Measurements from ENCODE around the gene CADPS2.

The CADPS2 gene

GRCh38 chr7:122394512-122394911, 491.7 kb downstream of the CADPS2 start:
- Mint-ChIP-seq H3K27me3 (ENCODE audit: low read depth) (no peaks in the 10 kb centered on the region), H3K4me1 (no peaks in the 10 kb centered on the region), H3K4me3 (no peak overlapping the region), H3K9me3 (no peaks in the 10 kb centered on the region), H3K27ac (no peak overlapping the region), H3K36me3 (ENCODE audit: low read depth) (no peaks in the 10 kb centered on the region)
- TF ChIP-seq CTCF (IDR thresholded peaks at IDR 0.05; ENCODE audit: unreplicated experiment in 3 of 3): no peak

GRCh38 chr7:122384528-122384927, 501.7 kb downstream of the CADPS2 start:
- no peaks in the 10 kb centered on the region for H3K27me3 Mint-ChIP-seq (ENCODE audit: low read depth)
- H3K9me3 Mint-ChIP-seq: no peaks in the 10 kb centered on the region
- peaks cover 5% of the 10 kb centered on the region for H3K4me1 Mint-ChIP-seq
- H3K36me3 Mint-ChIP-seq (ENCODE audit: low read depth): no peaks in the 10 kb centered on the region
- no peak overlapping the region for H3K4me3 Mint-ChIP-seq
- no peak overlapping the region for H3K27ac Mint-ChIP-seq
- no peak for TF ChIP-seq CTCF (IDR thresholded peaks at IDR 0.05; ENCODE audit: unreplicated experiment in 3 of 3)

GRCh38 chr7:122383934-122384333, 502.3 kb downstream of the CADPS2 start:
- no peaks in the 10 kb centered on the region for H3K36me3 Mint-ChIP-seq (ENCODE audit: low read depth)
- H3K27ac Mint-ChIP-seq: no peak overlapping the region
- H3K4me1 Mint-ChIP-seq: peaks cover 5% of the 10 kb centered on the region
- TF ChIP-seq CTCF (IDR thresholded peaks at IDR 0.05; ENCODE audit: unreplicated experiment in 3 of 3): no peak
- no peak overlapping the region for H3K4me3 Mint-ChIP-seq
- H3K9me3 Mint-ChIP-seq: no peaks in the 10 kb centered on the region
- no peaks in the 10 kb centered on the region for H3K27me3 Mint-ChIP-seq (ENCODE audit: low read depth)

- no peak for TF ChIP-seq CTCF (IDR thresholded peaks at IDR 0.05; ENCODE audit: unreplicated experiment in 3 of 3)
Measured at GRCh38 chr7:122380992-122381391, 505.3 kb downstream of the CADPS2 start.

GRCh38 chr7:122379491-122379890, 506.8 kb downstream of the CADPS2 start:
- H3K36me3 Mint-ChIP-seq (ENCODE audit: low read depth): no peaks in the 10 kb centered on the region
- H3K27ac Mint-ChIP-seq: no peak overlapping the region
- TF ChIP-seq CTCF (IDR thresholded peaks at IDR 0.05; ENCODE audit: unreplicated experiment in 3 of 3): no peak

More at GRCh38 chr7:122380992-122381391, 505.3 kb downstream of the CADPS2 start:
- Mint-ChIP-seq H3K9me3 (no peaks in the 10 kb centered on the region), H3K4me1 (peaks cover 5% of the 10 kb centered on the region), H3K4me3 (no peak overlapping the region), H3K27ac (no peak overlapping the region), H3K27me3 (ENCODE audit: low read depth) (no peaks in the 10 kb centered on the region), H3K36me3 (ENCODE audit: low read depth) (no peaks in the 10 kb centered on the region)

GRCh38 chr7:122369756-122370155, 516.5 kb downstream of the CADPS2 start:
- Mint-ChIP-seq H3K4me1 (no peaks in the 10 kb centered on the region), H3K4me3 (no peak overlapping the region), H3K27me3 (ENCODE audit: low read depth) (no peaks in the 10 kb centered on the region), H3K36me3 (ENCODE audit: low read depth) (no peaks in the 10 kb centered on the region), H3K9me3 (no peaks in the 10 kb centered on the region), H3K27ac (no peak overlapping the region)
- TF ChIP-seq CTCF (IDR thresholded peaks at IDR 0.05; ENCODE audit: unreplicated experiment in 3 of 3): no peak

More at GRCh38 chr7:122379491-122379890, 506.8 kb downstream of the CADPS2 start:
- Mint-ChIP-seq H3K27me3 (ENCODE audit: low read depth) (no peaks in the 10 kb centered on the region), H3K9me3 (no peaks in the 10 kb centered on the region), H3K4me1 (peaks cover 5% of the 10 kb centered on the region), H3K4me3 (no peak overlapping the region)

All from nephron (organoid).